Activated naive CD8-positive, alpha-beta T cell treated with anti-CD3 and anti-CD28 coated beads, Interleukin-2, amount 10 ng/mL, durations not matched to agents 7 days and 5 days (primary cell): Measurements from ENCODE around the gene FKBP14. TPM values are rescaled to one million over a fixed set of nuclear protein-coding genes. Genes with fewer than 3 reads are reported as not detected.

ENCODE experiments used
- ATAC-seq: fragments of 150-1000 bp; cut with Tn5 transposase; one replicate; pipeline ENCODE4 v1.10.0; 2021; ENCODE audit warnings: low read depth, moderate library complexity
- POLR2A ChIA-PET: fragments of 350-600 bp; sonication (Branson Sonifier 250); formaldehyde crosslinking; loops from one replicate; lab custom pipeline; 2021; ENCODE audit warnings: antibody characterized with exemption; lab: Charles Lee
- DNase-seq: peaks from one replicate; pipeline ENCODE4 v3.0.0; 2021
- H3K27ac Mint-ChIP-seq: one replicate; pipeline ENCODE4 v1.8.0; 2022; ENCODE audit warnings: mild to moderate bottlenecking, mixed read lengths
- H3K27me3 Mint-ChIP-seq: one replicate; pipeline ENCODE4 v1.8.0; 2022; ENCODE audit warnings: mild to moderate bottlenecking, moderate library complexity, mixed read lengths
- H3K36me3 Mint-ChIP-seq: one replicate; pipeline ENCODE4 v1.8.0; 2021; ENCODE audit warnings: mild to moderate bottlenecking, mixed read lengths
- H3K4me1 Mint-ChIP-seq: one replicate; pipeline ENCODE4 v1.8.0; 2021; ENCODE audit warnings: mixed read lengths
- H3K4me3 Mint-ChIP-seq: one replicate; pipeline ENCODE4 v1.8.0; 2022; ENCODE audit warnings: mild to moderate bottlenecking, moderate library complexity, mixed read lengths
- H3K9me3 Mint-ChIP-seq: one replicate; pipeline ENCODE4 v1.8.0; 2021; ENCODE audit warnings: mixed read lengths
- total RNA-seq, 2 experiments: library from RNA; stranded (reverse); gene quantifications; one replicate each; pipeline ENCODE4 v1.2.3, GENCODE V29; 2021

FKBP14 gene
- total RNA-seq, 2 experiments from 2014 or later, result 4.8 to 6.7 TPM

DNA sequence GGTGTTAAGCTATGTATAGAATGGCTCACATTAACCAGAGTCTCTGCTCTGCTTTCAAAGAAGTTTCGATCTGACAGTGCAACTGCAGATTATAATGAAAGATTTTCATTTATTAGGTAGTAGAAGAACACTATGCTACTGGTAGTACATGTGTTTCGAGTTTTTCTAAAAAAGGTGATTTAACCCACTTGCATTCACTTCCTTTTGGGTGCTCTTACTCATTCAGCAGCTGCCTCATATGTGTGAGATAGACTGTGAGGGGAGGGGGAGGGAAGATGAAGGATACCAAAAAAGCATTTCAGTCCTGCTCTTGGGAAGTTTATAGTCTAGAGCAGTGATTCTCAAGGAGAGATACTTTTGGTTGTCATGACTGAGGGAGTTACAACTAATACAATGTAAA lies 22.1 kb upstream of the FKBP14 start:
- no peak for ATAC-seq
- peaks cover 25% of the 10 kb centered on the region for H3K36me3 Mint-ChIP-seq
- POLR2A ChIA-PET, result no interaction called here

GRCh38 chr7:30047124-30047523 lies 20.6 kb upstream of the FKBP14 start:
- ATAC-seq (no peak), DNase-seq (no peak)
- peaks cover 25% of the 10 kb centered on the region for H3K36me3 Mint-ChIP-seq
- H3K27ac Mint-ChIP-seq, result no peak overlapping the region
- no peaks in the 10 kb centered on the region for H3K9me3 Mint-ChIP-seq
- H3K27me3 Mint-ChIP-seq, result no peaks in the 10 kb centered on the region
- POLR2A ChIA-PET, result no interaction called here
- H3K4me3 Mint-ChIP-seq, result no peak overlapping the region
- peaks cover 7% of the 10 kb centered on the region for H3K4me1 Mint-ChIP-seq

More for the DNA sequence above, 22.1 kb upstream of the FKBP14 start:
- Mint-ChIP-seq H3K27ac (no peak overlapping the region), H3K4me3 (no peak overlapping the region), H3K27me3 (no peaks in the 10 kb centered on the region), H3K4me1 (peaks cover 2% of the 10 kb centered on the region), H3K9me3 (no peaks in the 10 kb centered on the region)
- DNase-seq, result no peak

- POLR2A ChIA-PET, result no interaction called here
Observed at GRCh38 chr7:30046127-30046770, 19.7 kb upstream of the FKBP14 start.

DNA sequence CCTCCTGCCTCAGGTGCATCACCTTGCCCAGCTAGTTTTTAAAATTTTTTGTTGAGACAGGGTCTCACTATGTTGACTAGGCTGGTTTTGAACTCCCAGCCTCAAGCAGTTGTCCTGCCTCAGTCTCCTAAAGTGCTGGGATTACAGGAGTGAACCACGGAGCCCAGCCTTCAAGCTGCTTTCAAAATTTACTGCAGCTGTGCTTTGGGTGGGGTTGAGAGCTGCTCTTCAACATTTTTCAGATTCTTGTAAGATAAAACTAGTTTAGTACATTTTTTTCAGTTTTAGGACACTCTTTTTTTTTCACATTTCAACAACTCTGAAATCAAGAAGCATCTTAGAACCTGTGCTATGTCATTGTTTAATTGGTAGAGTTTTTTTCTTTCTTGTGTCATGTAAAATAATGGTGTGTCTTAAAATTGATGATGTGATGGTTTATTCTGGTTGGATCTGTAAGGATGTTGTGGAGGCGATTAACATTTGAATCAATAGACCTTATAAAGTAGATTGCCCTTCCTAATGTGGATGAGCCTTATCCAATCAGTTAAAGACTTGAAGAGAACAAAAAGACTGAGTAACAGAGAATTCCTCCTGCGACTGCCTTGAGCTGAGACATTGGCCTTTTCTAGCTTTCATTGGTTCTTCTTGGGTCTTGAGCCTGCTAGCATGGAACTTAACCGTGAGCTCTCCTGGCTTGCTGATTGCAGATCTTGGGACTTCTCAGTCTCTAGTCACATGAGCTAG lies 15.2 kb upstream of the FKBP14 start:
- ATAC-seq, result no peak
- H3K27ac Mint-ChIP-seq, result no peak overlapping the region

More at GRCh38 chr7:30046127-30046770, 19.7 kb upstream of the FKBP14 start:
- DNase-seq (no peak), ATAC-seq (no peak)
- Mint-ChIP-seq H3K27ac (no peak overlapping the region), H3K4me3 (no peak overlapping the region), H3K36me3 (peaks cover 25% of the 10 kb centered on the region), H3K9me3 (no peaks in the 10 kb centered on the region), H3K27me3 (no peaks in the 10 kb centered on the region), H3K4me1 (peaks cover 9% of the 10 kb centered on the region)

GRCh38 chr7:30040938-30041337 lies 14.4 kb upstream of the FKBP14 start:
- no peak for ATAC-seq
- H3K4me1 Mint-ChIP-seq, result peaks cover 9% of the 10 kb centered on the region
- POLR2A ChIA-PET, result no interaction called here

More for the DNA sequence above, 15.2 kb upstream of the FKBP14 start:
- POLR2A ChIA-PET, result no interaction called here
- Mint-ChIP-seq H3K4me1 (peaks cover 9% of the 10 kb centered on the region), H3K36me3 (peaks cover 14% of the 10 kb centered on the region), H3K27me3 (no peaks in the 10 kb centered on the region), H3K9me3 (no peaks in the 10 kb centered on the region), H3K4me3 (no peak overlapping the region)
- no peak for DNase-seq

DNA sequence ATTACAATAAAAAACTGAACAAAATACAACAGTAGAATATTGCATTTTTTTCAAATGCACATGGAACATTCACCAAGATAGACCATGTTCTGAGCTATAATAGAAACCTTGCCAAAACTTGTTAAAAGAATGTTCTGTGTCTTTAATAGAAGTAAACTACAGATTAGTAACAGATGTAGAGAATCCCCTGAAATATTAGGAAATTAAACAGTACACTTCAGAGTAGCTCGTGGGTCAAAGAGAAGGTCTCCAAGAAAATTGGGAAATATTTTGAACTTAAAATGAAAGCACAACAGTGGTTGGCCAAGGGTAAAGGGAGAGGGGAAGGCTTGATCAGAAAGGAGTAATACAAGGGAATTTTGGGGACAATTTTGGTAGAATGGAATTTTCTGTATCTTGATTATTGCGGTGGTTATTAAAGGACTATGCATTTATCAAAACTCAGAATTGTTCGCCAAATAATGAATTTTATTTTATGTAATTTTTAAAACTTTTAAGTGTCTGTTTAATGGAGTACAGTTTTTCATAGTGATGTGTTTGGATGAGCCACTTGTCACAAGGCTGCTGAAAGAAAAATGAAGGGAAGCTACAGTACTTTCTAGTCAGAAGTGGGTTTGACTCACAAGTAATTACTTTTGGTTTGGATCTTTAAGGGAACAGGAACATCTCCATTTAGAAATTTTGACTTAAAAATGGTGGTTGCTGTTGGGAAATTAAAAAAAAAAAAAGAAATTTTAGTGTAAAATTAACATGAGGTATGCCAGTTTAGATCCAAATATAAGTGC lies 11.9 kb upstream of the FKBP14 start:
- Mint-ChIP-seq H3K4me3 (no peak overlapping the region), H3K27me3 (no peaks in the 10 kb centered on the region), H3K27ac (no peak overlapping the region), H3K36me3 (peaks cover 2% of the 10 kb centered on the region), H3K4me1 (peaks cover 9% of the 10 kb centered on the region), H3K9me3 (no peaks in the 10 kb centered on the region)
- DNase-seq, result no peak
- ATAC-seq, result no peak
- POLR2A ChIA-PET, result interaction anchor here (1.2 kb wide), 1 partner anchor 9 kb away, joined by 3 read pairs; no protein-coding TSS in a partner anchor

More at GRCh38 chr7:30040938-30041337, 14.4 kb upstream of the FKBP14 start:
- Mint-ChIP-seq H3K36me3 (peaks cover 8% of the 10 kb centered on the region), H3K4me3 (no peak overlapping the region), H3K27ac (no peak overlapping the region), H3K27me3 (no peaks in the 10 kb centered on the region), H3K9me3 (no peaks in the 10 kb centered on the region)
- DNase-seq, result no peak

DNA sequence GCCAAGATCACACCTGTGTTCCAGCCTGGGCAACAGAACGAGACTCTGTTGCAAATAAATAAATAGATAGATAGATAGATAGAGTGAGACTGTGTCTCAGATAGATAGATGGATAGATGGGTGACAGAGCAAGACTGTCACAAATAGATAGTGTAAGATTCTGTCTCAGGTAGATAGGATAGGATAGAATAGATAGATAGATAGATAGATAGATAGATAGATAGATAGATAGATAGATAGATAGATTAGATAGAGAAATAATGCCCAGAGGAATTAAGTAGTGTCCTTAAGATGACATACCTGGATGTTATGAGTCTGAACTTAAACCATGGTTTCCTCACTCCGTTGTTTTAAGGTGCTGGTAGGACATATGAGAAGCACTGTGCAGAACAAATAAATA lies 9.7 kb upstream of the FKBP14 start:
- POLR2A ChIA-PET, result no interaction called here
- ATAC-seq (no peak), DNase-seq (no peak)
- peaks cover 2% of the 10 kb centered on the region for H3K36me3 Mint-ChIP-seq
- H3K4me3 Mint-ChIP-seq, result no peak overlapping the region
- H3K27ac Mint-ChIP-seq, result no peak overlapping the region
- no peaks in the 10 kb centered on the region for H3K9me3 Mint-ChIP-seq
- H3K4me1 Mint-ChIP-seq, result peaks cover 3% of the 10 kb centered on the region
- no peaks in the 10 kb centered on the region for H3K27me3 Mint-ChIP-seq

- DNase-seq (no peak), ATAC-seq (no peak)
- no peaks in the 10 kb centered on the region for H3K27me3 Mint-ChIP-seq
- H3K4me1 Mint-ChIP-seq, result peaks cover 1% of the 10 kb centered on the region
- H3K9me3 Mint-ChIP-seq, result no peaks in the 10 kb centered on the region
- H3K4me3 Mint-ChIP-seq, result no peak overlapping the region
- POLR2A ChIA-PET, result interaction anchor here (0.5 kb wide), 1 partner anchor 951 kb away, joined by 5 read pairs; no protein-coding TSS in a partner anchor
- no peak overlapping the region for H3K27ac Mint-ChIP-seq
- H3K36me3 Mint-ChIP-seq, result peaks cover 2% of the 10 kb centered on the region
Observed at GRCh38 chr7:30034501-30034900, 8.0 kb upstream of the FKBP14 start.

GRCh38 chr7:30032310-30033125 lies 6.0 kb upstream of the FKBP14 start:
- POLR2A ChIA-PET, result no interaction called here
- H3K9me3 Mint-ChIP-seq, result no peaks in the 10 kb centered on the region
- H3K4me1 Mint-ChIP-seq, result peaks cover 7% of the 10 kb centered on the region
- no peak overlapping the region for H3K4me3 Mint-ChIP-seq
- no peak overlapping the region for H3K27ac Mint-ChIP-seq
- H3K27me3 Mint-ChIP-seq, result no peaks in the 10 kb centered on the region
- DNase-seq (no peak), ATAC-seq (no peak)
- H3K36me3 Mint-ChIP-seq, result no peaks in the 10 kb centered on the region

- no peak for DNase-seq
- Mint-ChIP-seq H3K27me3 (no peaks in the 10 kb centered on the region), H3K36me3 (no peaks in the 10 kb centered on the region), H3K9me3 (no peaks in the 10 kb centered on the region), H3K4me3 (no peak overlapping the region), H3K4me1 (peaks cover 16% of the 10 kb centered on the region), H3K27ac (no peak overlapping the region)
- POLR2A ChIA-PET, result interaction anchor here (1.0 to 1.3 kb wide), 3 partner anchors 9 to 85 kb away, joined by 3 to 4 read pairs (median 3); no protein-coding TSS in a partner anchor
- no peak for ATAC-seq
Observed at GRCh38 chr7:30029696-30030095, 3.2 kb upstream of the FKBP14 start.

- Mint-ChIP-seq H3K36me3 (no peaks in the 10 kb centered on the region), H3K4me3 (no peak overlapping the region), H3K9me3 (no peaks in the 10 kb centered on the region), H3K27me3 (no peaks in the 10 kb centered on the region), H3K4me1 (peaks cover 19% of the 10 kb centered on the region), H3K27ac (peak overlapping the region; percentile 69)
- POLR2A ChIA-PET, result interaction anchor here (0.7 to 1.3 kb wide), 4 partner anchors 10 to 85 kb away, joined by 3 to 4 read pairs (median 3); no protein-coding TSS in a partner anchor
- peak; percentile 6 for ATAC-seq
- no peak for DNase-seq
Observed at GRCh38 chr7:30028749-30029635, 2.5 kb upstream of the FKBP14 start.
